Posterior cingulate gyrus (tissue), 11 donors: ENCODE data around the gene CAMK2G.

ENCODE experiments used
- DNase-seq, 10 donors: peaks; one replicate each; pipeline versions ENCODE4 v3.0.0 to v3.0.0-alpha.2; 2020 to 2021; ENCODE audit warnings: mixed read lengths in 3 of 10
- intact Hi-C: fragments of 100-400 bp; cut with DNase I; formaldehyde crosslinking; loops from one replicate; pipeline ENCODE4 v1.15.1; 2023

The CAMK2G gene

DNA sequence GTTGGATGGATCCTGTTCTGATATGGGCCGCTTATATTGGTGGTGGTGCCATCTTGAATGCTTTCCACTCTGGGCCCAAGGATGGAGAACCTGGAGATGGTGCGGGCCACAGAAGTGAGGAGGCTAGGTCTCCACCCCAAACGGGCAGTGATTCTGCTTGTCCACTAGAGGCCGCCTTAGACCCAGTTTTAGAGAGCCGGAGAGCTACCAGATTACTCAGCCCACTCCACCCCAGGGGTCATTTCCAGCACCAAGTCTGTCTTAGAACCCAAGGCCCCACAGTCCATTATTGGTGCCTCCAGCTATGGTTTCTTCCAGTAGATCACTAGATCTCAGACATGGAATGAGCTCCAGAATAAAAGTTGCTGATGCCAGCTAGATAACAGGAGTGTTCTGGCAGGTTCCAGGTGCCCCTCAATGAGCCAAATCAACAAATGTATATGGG, 11.8 kb upstream of the CAMK2G start:
- peak; percentile 41 to 95 (median 62) for DNase-seq
- intact Hi-C loops: loop anchor here (1.0 to 10.0 kb wide), 3 partner anchors 54 to 1349 kb away; partner anchors contain the start of gene COMTD1

DNA sequence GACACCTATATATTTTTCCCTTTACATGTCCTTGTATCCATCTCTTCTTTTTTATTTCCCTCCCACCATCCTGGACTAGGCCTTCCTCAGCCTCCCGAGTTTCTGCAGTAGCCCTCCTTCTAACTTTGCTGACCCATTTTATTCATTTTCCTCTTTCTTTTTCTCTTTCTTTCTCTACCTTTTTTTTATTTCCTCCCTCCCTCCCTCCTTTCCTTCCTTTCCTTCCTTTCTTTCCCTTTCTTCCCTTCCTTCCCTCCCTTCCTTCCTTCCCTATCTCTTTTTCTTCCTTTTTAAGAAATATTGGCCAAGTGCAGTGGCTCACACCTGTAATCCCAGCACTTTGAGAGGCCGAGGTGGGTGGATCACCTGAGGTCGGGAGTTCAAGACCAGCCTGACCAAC, 9.7 kb upstream of the CAMK2G start:
- no peak for DNase-seq
- intact Hi-C loops: loop anchor here (10.0 kb wide), 1 partner anchor 1351 kb away; the partner anchor contains the start of gene COMTD1

DNA sequence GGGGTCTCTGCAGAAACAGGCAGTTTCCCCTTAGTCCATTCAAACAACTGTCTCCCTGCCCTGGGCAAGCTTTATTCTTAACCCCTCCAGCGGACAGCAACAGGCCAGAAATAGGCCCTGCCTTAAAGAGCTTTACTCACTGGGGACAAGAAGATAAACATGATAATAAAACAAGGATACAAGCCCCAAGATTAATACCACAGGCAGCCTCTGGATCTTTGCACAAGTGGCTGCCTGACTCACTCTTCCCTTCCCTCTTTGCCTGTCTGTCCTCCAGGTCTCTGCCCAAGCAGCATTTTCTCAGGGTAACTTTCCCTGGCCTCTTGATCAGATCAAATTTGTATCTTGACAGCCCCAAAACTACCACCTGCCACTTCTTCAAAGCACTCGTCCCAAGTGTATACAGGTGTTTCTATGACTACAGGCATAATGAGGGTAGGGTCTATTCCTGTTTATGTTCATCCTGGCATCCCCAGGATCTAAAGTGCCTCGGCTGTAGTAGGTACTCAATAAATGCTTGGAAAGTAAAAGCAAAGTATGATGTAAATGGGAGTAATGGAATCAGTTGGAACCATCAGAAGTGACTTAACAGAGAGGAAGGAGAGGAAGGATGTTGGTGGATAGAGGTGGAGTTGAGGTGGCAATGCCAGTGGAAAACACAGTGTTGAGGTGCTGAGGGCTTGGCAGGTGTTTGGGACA, 7.0 kb upstream of the CAMK2G start:
- DNase-seq: no peak
- intact Hi-C loops: loop anchor here (10.0 kb wide), 1 partner anchor 1353 kb away; the partner anchor contains the start of gene COMTD1

DNA sequence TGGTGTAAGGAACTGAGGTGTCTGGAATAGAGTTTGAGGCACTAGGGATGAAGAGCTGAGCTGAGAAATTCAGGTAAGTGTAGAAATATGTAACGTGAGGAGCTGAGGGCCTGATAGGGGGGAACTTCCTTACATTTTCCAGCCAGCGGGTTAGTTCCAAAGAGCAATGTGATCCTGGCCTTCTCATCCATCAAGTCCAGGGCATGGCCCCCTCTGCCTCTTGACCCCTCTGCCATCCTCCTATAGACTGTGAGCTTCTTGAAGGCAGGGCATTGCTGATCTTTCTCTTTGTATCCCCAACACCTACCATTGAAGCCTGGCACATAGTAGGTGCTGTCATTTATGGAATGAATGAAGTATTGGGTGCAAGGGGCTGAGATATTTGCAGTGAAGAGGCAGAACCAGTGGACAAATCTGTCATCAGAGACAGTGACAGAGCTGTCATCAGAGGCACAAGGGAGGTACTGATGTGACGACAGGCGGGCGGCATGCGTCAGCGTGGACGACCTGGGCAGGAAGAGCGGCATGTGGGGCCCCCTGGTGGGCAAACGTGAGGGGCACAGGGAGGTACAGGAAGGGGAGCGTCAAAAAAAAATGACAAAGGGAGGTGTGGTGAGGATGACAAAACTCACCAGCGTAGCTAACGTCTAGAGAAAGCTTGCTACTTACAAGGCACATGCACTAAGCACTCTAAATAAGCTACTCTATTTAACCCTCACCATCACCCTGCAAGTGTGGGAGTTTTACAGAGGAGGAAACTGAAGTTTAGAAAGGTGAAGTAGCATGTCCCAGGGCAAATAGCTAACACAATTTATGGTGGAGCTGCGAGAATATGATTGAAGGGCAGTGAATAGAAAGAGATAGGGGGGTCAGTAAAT, 5.2 kb upstream of the CAMK2G start:
- peak; percentile 55 to 97 (median 73) for DNase-seq
- intact Hi-C loops: loop anchor here (1.0 to 10.0 kb wide), 2 partner anchors 30 to 1355 kb away; partner anchors contain the start of gene COMTD1

DNA sequence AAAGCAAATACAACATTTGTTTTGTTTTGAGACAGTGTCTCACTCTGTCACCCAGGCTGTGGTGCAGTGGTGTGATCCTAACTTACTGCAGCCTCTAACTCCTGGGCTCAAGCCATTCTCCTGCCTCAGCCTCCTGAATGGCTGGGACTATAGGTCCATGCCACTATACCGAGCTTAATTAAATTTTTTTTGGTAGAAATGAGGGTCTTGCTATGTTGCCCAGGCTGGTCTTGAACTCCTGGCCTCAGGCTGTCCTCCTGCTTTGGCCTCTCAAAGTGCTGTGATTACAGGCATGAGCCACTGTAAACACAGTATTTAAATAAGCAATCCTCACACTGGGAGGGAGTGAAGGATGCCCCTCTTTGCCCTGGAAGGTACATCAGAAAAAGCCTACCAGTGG, 4.0 kb upstream of the CAMK2G start:
- peak in 1 of 10 donors; percentile 12 for DNase-seq
- intact Hi-C loops: no loop called here

DNA sequence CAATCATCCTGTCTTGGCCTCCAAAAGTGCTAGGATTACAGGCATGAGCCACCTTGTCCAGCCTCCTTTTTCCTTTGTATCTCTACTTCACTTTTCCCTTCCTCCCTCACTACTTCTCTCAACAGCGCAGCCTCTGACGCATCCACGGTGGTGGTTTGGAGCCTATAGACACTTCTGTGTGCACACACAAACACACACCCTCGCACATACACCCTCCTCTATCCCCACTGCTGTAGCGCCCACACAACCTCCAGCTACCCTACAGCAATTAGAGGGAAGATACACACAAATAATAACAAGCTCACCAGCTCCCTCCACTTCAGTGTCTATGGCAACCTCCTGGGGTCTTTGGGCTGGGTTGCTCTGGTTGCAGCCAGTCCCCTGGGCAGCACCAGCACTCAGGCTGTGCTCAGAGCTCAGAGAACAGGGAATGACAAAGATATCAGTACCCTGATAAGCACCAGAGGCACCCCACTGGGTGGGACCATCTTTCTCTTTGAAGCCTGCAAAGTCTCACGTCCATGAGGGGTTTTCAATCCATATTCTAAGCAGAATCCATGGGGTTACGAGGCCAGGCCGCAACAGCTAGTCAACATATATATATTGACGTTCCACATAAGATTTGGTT, 3.3 kb upstream of the CAMK2G start:
- intact Hi-C loops: no loop called here
- peak in 1 of 10 donors; percentile 81 for DNase-seq

- DNase-seq: peak in 2 of 10 donors; percentile 18 to 38
These were observed 2.6 kb upstream of the CAMK2G start for GRCh38 chr10:73876971-73877370.

DNA sequence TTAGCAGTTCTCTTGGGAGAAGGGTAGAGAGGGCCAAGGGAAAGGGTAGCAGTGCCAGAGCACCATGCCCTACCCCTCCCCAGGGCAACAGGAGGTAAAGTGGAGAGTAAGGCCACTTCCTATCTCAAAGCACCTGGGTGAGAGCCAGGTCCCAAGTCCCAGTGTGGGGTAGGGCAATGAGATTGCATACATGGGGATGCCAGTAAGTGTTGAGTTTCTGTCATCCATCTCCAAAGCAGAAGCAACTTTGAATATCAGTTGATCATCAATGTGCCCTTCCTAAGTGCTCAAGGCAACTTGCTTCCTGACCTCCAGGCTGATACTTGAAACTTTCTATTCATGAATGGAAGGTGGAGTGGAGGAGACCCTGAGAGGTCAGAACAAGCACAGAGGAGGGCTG, 2.2 kb upstream of the CAMK2G start:
- peak in 1 of 10 donors; percentile 12 for DNase-seq
- intact Hi-C loops: no loop called here

More at GRCh38 chr10:73876971-73877370, 2.6 kb upstream of the CAMK2G start:
- intact Hi-C loops: no loop called here

DNA sequence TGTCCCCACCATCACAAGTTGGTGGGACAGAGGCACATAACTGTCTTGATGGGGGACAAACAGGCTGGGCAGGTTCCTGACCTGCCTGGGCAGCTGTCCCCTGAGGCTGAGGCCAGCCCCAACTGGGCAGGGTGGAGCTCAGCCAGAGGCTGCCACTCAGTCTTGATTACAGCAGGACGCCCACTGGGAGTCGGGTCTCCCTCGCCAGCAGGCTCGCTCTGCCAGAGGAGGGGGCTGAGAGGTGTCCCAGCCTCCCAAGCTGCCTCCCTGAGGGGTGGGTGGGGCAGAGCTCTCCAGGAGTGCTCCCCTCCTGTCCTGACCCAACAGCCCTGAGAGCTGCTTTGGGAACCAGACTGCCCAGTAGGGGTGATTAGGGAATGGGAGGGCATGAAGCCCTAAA, 1.8 kb upstream of the CAMK2G start:
- intact Hi-C loops: no loop called here
- peak in 2 of 10 donors; percentile 37 to 57 for DNase-seq

DNA sequence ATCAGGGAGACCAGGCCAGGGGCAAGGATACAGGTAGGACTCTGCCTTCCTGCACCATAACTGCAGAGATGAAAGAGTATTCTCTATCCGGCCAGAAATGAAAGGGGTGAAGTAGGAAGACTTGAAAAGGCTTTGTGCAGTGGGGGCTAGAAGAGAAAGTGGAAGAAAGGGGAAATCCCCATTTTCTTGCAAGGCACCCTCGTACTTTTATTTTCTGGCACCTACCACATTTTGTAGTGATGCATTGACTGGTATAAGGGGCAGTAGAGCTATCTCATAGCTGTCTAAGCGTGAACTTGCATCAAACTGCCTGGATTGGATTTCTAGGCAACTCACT, 752 bp upstream of the CAMK2G start:
- no peak for DNase-seq
- intact Hi-C loops: no loop called here

GRCh38 chr10:73873838-73874215, 528 bp downstream of the CAMK2G start:
- intact Hi-C loops: no loop called here
- no peak for DNase-seq

GRCh38 chr10:73873142-73873837, 1.1 kb downstream of the CAMK2G start:
- DNase-seq: peak in 1 of 10 donors; percentile 72
- intact Hi-C loops: no loop called here

DNA sequence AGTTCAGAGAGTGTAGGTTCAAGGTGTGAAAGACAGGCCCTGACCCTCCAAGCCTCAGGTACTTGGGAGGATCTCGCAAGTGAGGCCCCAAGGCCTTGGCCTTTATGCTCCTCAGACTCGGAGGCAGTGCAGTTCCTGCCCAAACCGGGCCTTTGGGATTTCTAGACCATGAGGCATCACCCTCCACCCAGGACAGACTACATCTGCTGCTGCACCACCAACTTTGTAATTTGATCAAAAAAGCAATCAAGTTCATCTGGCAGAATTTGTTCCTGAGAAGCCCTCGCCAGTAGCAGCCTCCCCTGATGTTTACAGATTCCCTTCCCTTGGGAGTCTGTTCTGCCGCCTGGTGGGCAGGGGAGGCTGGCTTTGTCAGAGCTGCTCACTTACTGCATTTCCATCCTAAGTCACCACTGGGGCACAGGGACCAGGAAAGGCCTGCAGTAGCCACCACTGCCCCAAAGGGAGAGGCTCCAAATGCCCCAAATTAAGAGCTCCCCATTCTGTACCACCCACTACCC, 2.1 kb downstream of the CAMK2G start:
- DNase-seq: peak in 5 of 10 donors; percentile 60 to 93 (median 86)

GRCh38 chr10:73871295-73872189, 2.8 kb downstream of the CAMK2G start:
- intact Hi-C loops: no loop called here
- DNase-seq: peak in 1 of 10 donors; percentile 50

More for the DNA sequence above, 2.1 kb downstream of the CAMK2G start:
- intact Hi-C loops: no loop called here

DNA sequence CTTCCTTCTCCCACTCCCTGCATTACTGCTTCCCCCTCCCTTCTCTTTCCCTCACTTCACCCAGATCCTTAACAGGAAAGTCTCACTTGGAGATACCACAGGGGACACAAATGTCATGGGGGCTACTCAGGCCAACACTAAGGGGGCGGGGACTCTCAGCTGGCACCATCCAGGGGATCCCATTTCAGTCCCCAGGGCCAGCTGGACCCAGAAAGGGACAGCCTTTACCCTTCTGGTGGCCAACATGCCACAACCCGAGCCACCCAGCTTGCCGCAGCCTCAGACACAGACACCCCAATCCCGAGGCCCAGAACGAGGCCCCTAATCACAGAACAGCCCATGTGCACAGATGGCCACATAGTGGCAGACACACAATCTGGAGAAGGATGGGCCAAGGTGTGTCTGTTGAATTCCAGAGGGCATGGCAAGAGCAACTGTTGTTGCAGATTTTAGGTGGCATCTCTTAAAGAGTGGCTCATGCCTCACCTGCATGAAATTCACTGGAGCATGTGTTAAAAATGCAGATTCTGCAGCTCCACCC, 5.6 kb downstream of the CAMK2G start:
- intact Hi-C loops: no loop called here
- peak in 1 of 10 donors; percentile 71 for DNase-seq

DNA sequence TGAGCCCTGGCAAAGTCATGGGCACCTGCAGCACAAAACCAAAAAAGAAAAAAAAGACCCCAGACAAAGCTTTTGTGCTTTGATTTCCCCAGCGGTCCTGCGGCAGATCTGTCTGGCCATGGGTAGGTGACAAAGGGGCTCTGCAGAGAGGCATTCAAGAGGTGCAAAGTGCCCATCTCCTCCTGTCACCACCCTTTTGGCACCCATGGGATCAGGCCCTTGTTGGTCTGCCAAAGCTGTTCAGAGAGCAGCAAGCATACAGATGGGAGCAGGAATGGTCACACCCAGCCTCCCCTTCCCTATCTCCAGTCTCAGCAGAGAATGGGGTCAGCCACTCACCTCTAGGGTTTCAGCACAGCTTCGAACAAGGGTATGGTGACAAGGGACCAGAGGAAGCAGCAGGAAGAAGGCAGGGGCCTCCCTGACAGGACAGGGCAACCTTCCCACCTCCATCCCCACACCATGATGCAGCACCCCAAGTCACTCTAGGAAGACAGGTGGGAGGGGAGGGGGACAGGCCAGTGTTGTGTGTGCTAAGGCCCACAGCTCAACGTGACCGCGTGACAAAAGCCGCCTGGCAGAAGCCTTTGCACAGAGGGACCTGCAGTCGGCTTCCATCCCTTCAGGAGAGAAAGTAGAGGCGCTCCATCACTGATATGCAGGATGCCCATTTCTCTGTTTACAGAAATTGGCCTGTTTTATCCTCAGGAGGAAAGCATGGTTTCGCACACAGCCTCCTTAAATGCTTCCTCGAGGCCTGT, 6.3 kb downstream of the CAMK2G start:
- intact Hi-C loops: no loop called here
- peak in 1 of 10 donors; percentile 66 for DNase-seq

GRCh38 chr10:73867126-73867807, 7.1 kb downstream of the CAMK2G start:
- DNase-seq: peak in 8 of 10 donors; percentile 52 to 95 (median 68)
- intact Hi-C loops: no loop called here
